ENCODE data around the gene CACNA1B.

GRCh38 chr9:138031186-138031585, 153.6 kb downstream of the CACNA1B start:
- TF ChIP-seq CTCF (IDR thresholded peaks at IDR 0.05) = no peak
- no peak for TF ChIP-seq POLR2A (IDR thresholded peaks at IDR 0.05)

Data from gastroesophageal sphincter (tissue), 3 donors.